Kidney epithelial cell (primary cell): Measurements from ENCODE around the gene SDCCAG8. TPM values are rescaled to one million over a fixed set of nuclear protein-coding genes. Genes with fewer than 3 reads are reported as not detected.
"Not testable (repeated sequence)": the region's sequence is repeated elsewhere in the genome, so short reads cannot be mapped to it uniquely, and the experiment has no call there.

Experiments used
- DNase-seq: peaks from one replicate; pipeline ENCODE4 v3.0.0-alpha.2; 2010; ENCODE audit warnings: low read depth
- H3K27me3 ChIP-seq: 2 replicates; pipeline ENCODE4 v1.6.0; 2011; ENCODE audit warnings: low read length; ENCODE audit not compliant: control insufficient read depth, insufficient read depth
- H3K36me3 ChIP-seq: 2 replicates; pipeline ENCODE4 v1.5.1; 2011; ENCODE audit warnings: low read length; ENCODE audit not compliant: control insufficient read depth, insufficient read depth
- H3K4me3 ChIP-seq: 2 replicates; pipeline ENCODE4 v1.5.1; 2011; ENCODE audit warnings: low read depth, mild to moderate bottlenecking, control low read depth, low read length
- CTCF ChIP-seq: IDR thresholded peaks from 2 replicates; pipeline ENCODE4 v1.5.1; 2011; ENCODE audit warnings: mild to moderate bottlenecking, moderate library complexity, low read length, control low read depth, inconsistent platforms; ENCODE audit not compliant: insufficient read depth, poor library complexity, severe bottlenecking
- total RNA-seq: library from RNA; depleted of rRNA; stranded (reverse); fragments of >200 nt; gene quantifications from 2 replicates; pipeline ENCODE4 v1.2.3, GENCODE V29; 2015

SDCCAG8 gene
- total RNA-seq: 38.3 and 46.9 TPM in 2 replicates

GRCh38 chr1:243255791-243256512 is at the start of gene SDCCAG8:
Gene SDCCAG8 (plus strand): TSS chr1:243256041. CDS start chr1:243256174, 133 bp downstream.
- TF ChIP-seq CTCF: no peak
- H3K4me3 ChIP-seq: peak within 1 kb of the TSS; percentile 99
- H3K27me3 ChIP-seq: no peaks in the 10 kb centered on the region
- H3K36me3 ChIP-seq: no peaks in the 10 kb centered on the region
- peak; percentile 98 for DNase-seq

- H3K27me3 ChIP-seq, H3K4me3 ChIP-seq, DNase-seq, H3K36me3 ChIP-seq: not testable (repeated sequence)
These were observed 43.9 kb upstream of the SDCCAG8 start for GRCh38 chr1:243211984-243212383.

GRCh38 chr1:243213045-243213787 is 42.6 kb upstream of the SDCCAG8 start:
- DNase-seq: no peak
- H3K4me3 ChIP-seq: no peak overlapping the region
- H3K36me3 ChIP-seq: no peaks in the 10 kb centered on the region
- H3K27me3 ChIP-seq: no peaks in the 10 kb centered on the region
- TF ChIP-seq CTCF: no peak

GRCh38 chr1:243215276-243215875 is 40.5 kb upstream of the SDCCAG8 start:
- H3K27me3 ChIP-seq, H3K36me3 ChIP-seq, H3K4me3 ChIP-seq, DNase-seq: not testable (repeated sequence)

GRCh38 chr1:243216741-243217140 is 39.1 kb upstream of the SDCCAG8 start:
- no peak for DNase-seq
- no peaks in the 10 kb centered on the region for H3K36me3 ChIP-seq
- H3K4me3 ChIP-seq: no peak overlapping the region
- no peaks in the 10 kb centered on the region for H3K27me3 ChIP-seq
- no peak for TF ChIP-seq CTCF

- no peaks in the 10 kb centered on the region for H3K36me3 ChIP-seq
These were observed 38.5 kb upstream of the SDCCAG8 start for GRCh38 chr1:243217349-243217748.

More at GRCh38 chr1:243217349-243217748, 38.5 kb upstream of the SDCCAG8 start:
- H3K4me3 ChIP-seq: no peak overlapping the region
- DNase-seq: no peak
- no peaks in the 10 kb centered on the region for H3K27me3 ChIP-seq
- TF ChIP-seq CTCF: no peak
